Non-pigmented ciliary epithelial cell (primary cell): ENCODE results near the gene TET2.

Experiments
- DNase-seq: peaks from one replicate; pipeline ENCODE4 v3.0.0-alpha.2; 2010; ENCODE audit warnings: low read depth

The TET2 gene

GRCh38 chr4:105184316-105184980 is 37.8 kb downstream of the TET2 start:
- no peak for DNase-seq

GRCh38 chr4:105186701-105187161 is 40.1 kb downstream of the TET2 start:
- no peak for DNase-seq

DNA sequence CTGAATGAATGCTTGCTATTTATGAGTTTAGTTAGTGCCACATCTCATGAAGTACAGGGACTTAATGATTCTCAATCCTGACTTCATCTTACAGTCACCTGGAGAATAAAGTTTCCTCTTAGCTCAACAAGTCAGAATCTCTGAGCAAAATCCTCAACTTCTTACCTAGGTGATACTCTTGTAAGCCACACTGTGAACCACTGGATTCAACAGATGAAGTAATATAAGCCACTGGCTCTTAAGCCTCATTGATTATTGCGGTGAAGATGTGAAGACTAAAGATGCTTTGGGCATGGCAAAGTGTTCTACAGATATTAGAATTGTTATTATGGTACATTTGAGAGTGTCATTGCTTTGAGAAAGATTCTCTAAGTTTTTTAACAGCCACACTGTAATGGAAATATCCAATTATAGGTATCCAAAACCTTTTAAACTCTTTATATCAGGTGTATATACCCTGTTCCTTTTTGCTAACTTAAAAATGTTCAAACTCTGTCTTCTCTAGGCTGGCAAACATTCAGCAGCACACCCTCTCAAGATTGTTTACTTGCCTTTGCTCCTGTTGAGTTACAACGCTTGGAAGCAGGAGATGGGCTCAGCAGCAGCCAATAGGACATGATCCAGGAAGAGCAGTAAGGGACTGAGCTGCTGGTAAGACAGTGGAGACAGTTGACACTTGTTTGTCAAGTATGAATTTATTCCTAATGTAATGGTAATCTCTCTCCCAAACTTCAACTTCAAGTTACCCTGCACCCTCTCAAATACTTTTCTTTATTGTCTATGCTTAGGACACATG is 43.4 kb downstream of the TET2 start:
- no peak for DNase-seq

- DNase-seq, result no peak
Measured at GRCh38 chr4:105191621-105192210, 45.0 kb downstream of the TET2 start.

- DNase-seq, result no peak
Measured at GRCh38 chr4:105192474-105192873, 45.8 kb downstream of the TET2 start.

- no peak for DNase-seq
Measured at GRCh38 chr4:105192910-105193309, 46.2 kb downstream of the TET2 start.

DNA sequence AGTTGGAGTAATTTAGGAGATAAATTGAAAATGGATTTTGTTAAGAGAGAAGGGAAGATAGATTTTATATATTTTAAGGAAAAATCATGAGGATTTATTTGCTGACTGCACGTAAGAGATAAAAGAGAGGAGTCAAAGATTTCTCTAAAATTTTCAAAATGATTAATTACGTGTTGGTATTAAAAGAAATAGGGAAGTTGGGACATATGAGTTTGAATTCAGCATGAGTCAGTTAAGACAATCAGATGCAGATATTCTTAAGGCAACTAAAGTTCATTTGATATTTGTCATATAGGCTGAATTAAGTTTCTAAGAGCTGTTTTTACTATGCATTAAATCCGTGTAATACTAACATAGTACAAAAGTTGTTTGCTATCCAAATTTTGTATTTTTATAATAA is 46.9 kb downstream of the TET2 start:
- DNase-seq, result no peak

DNA sequence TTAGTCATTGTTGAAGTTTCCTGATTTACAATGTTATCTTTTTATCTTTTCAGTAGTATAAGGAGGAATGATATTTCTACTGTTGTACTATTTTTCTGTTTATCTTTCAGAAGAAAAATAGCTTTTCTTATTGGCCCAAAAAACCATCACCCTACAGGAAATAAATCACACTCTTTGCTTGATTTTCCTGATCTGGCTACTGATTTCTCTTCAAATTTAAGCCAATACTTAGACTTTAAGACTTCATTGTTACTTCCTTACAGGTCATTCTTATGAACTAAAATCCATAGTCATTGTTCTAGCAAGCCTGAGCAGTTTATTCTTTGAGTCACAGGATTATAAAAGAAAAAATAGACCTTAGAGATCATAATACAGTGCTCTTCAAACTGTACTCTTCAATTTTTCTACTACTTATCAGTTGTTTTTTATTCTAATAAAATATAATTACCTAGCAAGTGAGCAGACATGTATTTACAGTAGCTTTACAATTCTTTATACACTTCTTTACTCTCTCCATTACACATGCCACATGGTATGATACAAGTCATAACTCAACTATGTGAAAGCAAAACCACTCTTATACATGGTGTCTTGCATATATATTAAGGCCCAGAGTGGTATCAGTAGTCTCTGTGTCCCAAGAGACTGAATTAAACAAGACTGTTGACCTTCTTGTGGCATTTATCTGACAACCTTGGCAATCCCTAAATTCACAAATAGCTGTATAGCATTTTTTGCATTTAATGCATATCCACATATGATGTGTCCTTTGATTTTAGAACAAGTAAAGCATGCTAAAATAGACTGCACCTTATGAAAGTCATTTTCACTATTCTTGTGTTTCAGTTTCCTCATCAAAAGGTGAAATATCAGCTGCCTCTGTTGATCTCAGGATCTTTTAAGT is 47.9 kb downstream of the TET2 start:
- DNase-seq, result peak; percentile 58

- no peak for DNase-seq
Measured at GRCh38 chr4:105196523-105197145, 50.0 kb downstream of the TET2 start.

GRCh38 chr4:105197777-105198176 is 51.1 kb downstream of the TET2 start:
- DNase-seq, result no peak

DNA sequence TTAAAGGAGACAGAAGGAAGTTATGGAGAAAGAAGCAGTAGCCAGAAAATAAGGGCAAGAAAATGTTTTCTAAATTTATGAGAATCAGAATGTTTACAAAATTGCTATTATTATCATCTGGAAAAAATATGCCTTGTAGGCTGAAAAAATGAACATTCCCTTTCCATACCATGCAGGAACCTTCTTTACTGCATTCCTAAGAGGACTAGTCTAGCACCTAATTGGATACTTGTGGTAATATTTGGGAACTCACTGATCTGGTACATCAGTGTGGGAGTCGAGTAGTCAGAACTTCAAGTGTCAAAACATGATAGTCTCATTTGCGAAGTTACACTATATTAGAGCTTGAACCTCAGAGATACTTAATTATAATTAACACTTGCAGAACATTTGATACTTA is 51.9 kb downstream of the TET2 start:
- no peak for DNase-seq

DNA sequence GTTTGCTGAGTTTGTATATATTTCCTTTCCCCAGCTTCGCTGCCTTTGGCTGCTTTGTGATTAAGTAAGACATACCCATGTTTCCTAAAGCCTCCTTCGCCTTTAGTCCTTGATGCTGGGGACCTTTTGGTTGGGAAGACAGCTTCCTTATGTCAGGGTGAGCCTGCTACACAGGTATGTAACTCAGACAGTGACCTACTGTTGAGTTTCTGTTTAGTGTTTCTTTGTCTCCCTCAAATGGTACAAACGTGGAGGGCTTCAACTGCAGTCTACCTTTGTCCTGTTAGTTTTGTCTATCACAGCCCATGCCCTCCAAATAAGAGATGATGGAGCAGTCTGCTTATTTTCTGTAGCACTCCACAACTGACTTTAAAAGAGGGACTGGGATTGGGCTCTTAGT is 59.5 kb downstream of the TET2 start:
- DNase-seq, result no peak

- DNase-seq, result no peak
Measured at GRCh38 chr4:105207386-105207785, 60.7 kb downstream of the TET2 start.

DNA sequence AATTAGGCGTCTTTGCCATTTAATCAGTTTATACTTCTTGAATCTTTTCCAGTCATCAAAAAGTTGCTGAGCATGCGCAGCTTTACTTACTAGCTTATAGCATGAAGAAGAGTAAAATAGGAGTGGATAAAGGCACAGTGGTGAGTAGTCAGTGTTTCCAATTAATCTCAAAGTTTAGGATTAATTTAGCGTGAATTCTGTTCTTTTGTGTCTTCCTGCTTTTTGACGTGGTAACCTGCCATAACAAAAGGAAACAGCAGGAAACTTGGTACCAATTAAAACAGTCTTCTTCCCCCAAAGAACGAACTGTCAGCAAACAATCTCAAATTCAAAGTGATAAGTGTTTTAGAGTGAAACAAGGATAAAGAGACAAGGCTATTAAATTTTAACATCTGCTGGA is 61.9 kb downstream of the TET2 start:
- DNase-seq, result no peak

- no peak for DNase-seq
Measured at GRCh38 chr4:105210916-105211315, 64.2 kb downstream of the TET2 start.

DNA sequence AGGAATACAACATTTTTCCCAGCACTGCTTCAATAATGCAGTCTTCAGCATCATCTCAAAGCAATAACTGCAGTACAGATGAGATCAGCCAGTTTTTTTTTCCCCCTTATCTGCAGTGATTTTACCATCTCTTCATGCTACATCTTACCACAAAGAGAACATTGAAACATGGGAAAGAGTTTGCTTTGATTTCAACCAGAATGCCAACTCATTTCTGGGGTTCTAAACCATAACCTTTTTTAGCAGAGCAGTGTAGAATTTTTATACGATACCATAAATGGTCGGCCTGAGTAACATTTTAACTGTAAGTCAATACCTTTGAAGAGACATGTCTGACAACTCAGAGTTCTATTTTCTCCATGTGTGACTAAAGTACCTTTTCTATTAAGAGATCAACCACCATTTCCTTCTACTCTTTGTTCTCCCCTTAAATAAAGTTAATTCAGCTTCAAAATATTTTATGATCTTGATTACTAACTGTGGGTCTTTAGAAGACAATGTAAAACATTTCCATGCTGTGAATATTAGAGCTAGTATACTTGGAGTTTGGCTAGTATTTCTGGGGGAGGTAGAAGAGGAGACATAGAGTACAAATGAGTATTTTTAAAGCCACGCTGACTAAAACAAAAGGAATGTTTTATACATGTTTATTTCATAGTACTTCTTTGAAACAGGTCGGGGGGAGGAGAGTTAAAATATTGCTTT is 69.1 kb downstream of the TET2 start:
- no peak for DNase-seq

- DNase-seq, result no peak
Measured at GRCh38 chr4:105225500-105225899, 78.8 kb downstream of the TET2 start.

- DNase-seq, result no peak
Measured at GRCh38 chr4:105227054-105227453, 80.4 kb downstream of the TET2 start.

DNA sequence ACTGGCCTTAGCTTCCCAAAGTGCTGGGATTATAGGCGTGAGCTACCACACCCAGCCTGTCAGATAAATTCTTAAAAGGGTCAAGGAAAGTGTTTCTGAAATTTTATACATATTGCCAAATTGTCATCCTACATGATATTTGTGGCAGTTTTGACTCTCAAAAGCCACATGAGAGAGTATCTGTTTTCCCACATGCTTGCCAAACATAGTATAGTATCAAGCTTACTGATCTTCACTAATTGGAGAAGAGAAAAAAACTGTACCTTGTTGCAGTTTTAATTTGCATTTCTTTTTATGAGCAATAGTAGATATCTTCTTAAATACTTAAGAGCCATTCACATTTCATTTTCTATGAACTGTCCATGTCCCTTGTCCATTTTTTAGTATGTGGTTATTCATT is 83.6 kb downstream of the TET2 start:
- DNase-seq, result no peak

DNA sequence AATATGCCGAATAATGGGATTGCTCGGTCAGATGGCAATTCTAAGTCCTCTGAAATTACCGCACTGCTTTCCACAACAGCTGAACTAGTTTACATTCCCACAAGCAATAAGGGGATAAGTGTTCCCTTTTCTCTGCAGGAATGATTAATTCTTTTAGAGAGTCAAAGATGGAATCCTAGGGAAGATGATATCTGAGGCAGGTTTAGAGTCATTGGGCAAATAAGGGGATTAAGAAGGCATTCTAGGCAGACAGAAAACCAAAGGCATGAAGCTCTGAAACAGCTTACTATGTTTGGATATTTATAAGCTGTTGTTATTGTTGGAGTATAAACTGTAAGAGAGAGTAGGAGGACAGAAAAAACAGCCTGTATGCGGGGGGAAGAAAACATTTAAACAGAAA is 85.7 kb downstream of the TET2 start:
- no peak for DNase-seq

DNA sequence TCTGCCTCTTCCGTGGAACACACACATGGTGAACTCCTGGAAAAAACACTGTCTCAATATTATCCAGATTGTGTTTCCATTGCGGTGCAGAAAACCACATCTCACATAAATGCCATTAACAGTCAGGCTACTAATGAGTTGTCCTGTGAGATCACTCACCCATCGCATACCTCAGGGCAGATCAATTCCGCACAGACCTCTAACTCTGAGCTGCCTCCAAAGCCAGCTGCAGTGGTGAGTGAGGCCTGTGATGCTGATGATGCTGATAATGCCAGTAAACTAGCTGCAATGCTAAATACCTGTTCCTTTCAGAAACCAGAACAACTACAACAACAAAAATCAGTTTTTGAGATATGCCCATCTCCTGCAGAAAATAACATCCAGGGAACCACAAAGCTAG is 87.9 kb downstream of the TET2 start:
- DNase-seq, result no peak
